Astrocyte of the hippocampus (primary cell): ENCODE measurements around the gene TRPM3.
A peak's percentile ranks its signal among the peaks of the same experiment; 100 is the strongest.

Experiments
- DNase-seq: peaks from one replicate; pipeline ENCODE4 v3.0.0; 2011; ENCODE audit warnings: low read depth, low spot score

The TRPM3 gene

DNA sequence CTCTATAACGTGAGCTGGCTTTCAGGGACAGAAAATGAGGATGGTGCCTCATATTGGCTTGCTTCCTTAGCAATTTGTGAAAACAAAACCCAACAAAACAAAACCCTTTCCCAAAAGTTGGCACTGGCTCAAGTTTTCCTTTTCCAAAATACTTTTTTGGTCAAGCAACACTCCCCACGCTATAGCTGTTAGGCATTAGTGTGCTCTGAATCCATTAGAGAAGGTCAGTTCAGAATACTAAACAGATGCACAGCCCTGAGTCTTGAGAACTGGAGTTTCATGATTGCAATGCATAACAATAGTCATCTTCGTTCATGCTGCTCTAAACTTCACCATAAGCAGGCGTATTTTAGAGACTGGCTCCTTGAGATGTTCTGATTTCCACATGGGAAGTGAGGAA is 534.9 kb downstream of the TRPM3 start:
- DNase-seq = peak; percentile 36

DNA sequence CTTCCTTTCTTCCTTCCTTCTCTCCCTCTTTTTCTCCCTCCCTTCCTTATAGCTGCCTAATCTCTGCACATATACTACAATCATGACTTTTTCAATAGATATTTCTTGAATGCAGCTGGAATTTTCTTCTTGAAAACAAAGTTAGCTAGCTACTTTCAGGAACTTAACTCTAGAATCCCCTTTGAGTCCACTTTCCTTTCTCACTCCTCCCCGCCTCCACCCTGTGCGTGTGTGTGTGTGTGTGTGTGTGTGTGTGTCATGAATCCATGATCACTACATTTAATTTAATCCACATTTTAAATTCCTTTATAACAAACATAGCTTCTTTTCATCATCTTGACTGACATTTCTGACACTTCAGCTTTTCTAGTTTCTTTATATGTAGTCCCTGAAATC is 539.5 kb downstream of the TRPM3 start:
- no peak for DNase-seq

GRCh38 chr9:70581214-70581954 is 540.0 kb downstream of the TRPM3 start:
- DNase-seq = no peak

DNA sequence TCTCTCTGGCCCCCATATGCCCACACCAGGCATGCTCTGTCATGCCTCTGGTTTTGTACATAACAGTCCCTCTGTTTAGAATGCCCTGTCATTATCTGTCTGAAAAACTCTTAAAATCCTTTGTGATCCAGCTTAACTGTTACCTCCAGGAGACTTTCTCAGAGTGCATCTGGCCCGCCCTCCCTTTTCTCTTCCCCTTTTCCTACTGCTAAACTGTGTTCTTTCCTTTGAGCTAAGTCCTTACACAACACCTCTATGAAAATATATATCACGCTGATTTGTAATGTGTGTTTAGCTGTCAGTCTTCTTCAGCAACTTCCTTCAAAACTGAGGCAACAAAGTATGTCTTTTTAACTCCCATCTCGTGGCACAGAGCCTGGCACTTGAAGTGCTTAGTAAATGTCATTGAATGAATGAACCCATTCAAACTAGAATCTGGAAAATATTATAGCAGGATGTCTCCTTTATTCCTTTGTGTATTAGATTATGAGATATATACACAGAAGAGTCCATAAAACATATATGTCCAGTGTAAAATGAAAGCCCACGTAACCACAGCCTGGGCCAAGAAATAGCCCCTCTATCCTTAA is 540.7 kb downstream of the TRPM3 start:
- no peak for DNase-seq

- no peak for DNase-seq
These were observed 541.7 kb downstream of the TRPM3 start for GRCh38 chr9:70579686-70580085.

- no peak for DNase-seq
These were observed 542.7 kb downstream of the TRPM3 start for GRCh38 chr9:70578720-70579119.

DNA sequence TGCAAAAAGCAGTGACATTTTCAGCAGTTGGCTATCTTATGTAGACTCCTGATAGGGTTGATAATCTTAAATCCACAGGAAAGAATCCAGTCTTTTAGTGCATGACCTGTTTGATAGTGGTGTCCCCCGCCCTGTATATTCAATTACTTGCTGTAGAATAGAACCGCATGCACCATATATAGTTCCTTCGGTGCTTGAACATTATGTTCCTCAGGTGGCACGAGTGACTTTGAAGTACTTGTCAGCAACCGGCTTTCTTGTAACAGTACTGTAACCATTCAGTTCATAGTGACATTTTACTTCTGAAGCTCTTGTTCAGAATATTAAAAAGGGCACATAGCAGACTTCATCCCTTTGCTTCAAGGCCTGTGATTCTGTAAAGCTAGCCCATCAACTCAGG is 543.8 kb downstream of the TRPM3 start:
- no peak for DNase-seq

- no peak for DNase-seq
These were observed 545.3 kb downstream of the TRPM3 start for GRCh38 chr9:70576116-70576515.

GRCh38 chr9:70574151-70574837 is 547.1 kb downstream of the TRPM3 start:
- DNase-seq = peak; percentile 82

DNA sequence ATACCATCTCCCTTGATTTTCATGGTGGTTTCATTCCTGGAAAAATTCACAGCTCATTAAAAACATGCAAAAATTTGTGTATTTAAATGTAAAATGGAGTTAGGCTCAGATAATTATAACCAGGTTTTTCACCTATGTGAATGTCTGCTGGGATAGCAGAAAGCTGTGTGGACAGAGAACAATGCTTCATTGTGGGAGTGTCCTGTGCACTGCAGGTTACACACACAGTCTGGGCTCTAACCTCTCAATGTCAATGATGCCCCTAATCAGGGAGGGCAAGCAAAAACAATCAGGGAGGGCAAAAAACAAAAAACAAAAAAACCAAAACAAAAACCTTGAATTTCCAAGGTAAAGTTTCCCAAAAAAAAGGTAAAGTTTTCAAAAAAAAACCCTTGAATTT is 548.1 kb downstream of the TRPM3 start:
- DNase-seq = no peak

DNA sequence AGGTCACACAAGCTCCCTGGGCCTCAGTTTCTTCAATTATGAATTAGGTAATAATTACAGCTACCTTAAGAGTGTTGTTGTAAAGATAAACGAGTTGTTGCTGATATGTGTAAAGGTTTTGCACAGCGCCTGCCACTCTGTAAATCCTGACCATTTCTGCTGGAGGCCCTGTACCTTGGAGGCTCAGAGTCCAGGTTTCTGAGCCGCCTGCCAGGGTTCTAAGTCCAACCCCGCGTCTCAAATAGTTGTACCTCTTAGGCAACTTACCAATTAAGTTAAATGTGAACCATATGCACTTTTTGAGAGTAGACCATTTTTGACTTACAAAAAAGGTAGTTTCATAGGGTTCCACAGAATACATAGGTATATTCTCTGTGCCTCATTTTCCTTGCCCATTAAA is 550.2 kb downstream of the TRPM3 start:
- DNase-seq = no peak

DNA sequence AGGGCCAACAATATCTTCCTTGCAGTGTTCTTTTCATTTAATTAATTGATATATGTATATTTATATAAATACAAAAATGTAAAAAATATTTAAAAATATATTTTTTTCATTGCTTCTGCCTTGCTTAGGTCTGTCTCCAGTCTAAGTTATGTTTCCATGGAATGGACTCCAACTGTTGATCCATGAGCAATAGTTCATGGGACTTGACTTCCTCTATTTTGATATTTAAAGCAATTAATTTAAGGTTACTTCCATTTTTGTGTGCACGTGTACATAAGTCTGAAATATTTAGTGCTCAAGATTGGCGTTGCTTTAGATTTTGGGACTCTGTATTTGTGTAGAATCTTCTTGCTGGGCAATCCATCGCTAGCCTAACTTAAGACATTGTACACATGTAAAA is 551.6 kb downstream of the TRPM3 start:
- no peak for DNase-seq

- DNase-seq = no peak
These were observed 552.2 kb downstream of the TRPM3 start for GRCh38 chr9:70569070-70569772.

DNA sequence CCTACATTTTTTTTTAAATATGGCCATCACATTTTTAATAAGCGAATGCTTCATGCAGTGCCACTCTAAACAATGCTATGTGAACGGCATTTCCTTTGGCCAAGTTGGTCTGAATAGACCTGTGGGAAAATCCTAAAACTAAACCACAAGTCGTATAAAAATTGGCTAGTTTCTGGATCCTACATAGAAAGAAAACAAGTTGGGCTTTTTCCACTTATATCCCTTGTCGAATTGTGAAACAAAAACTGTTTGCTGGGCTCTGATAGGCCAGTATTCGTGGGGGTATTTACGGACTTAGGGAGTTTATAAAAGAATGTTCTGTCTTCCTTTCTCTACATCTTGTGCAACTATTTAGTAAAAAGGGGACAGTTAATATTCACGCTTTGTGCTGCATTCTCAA is 553.9 kb downstream of the TRPM3 start:
- peak; percentile 37 for DNase-seq

GRCh38 chr9:70566751-70567150 is 554.7 kb downstream of the TRPM3 start:
- peak; percentile 25 for DNase-seq

GRCh38 chr9:70566066-70566465 is 555.4 kb downstream of the TRPM3 start:
- DNase-seq = no peak

GRCh38 chr9:70564468-70565335 is 556.7 kb downstream of the TRPM3 start:
- DNase-seq = no peak

DNA sequence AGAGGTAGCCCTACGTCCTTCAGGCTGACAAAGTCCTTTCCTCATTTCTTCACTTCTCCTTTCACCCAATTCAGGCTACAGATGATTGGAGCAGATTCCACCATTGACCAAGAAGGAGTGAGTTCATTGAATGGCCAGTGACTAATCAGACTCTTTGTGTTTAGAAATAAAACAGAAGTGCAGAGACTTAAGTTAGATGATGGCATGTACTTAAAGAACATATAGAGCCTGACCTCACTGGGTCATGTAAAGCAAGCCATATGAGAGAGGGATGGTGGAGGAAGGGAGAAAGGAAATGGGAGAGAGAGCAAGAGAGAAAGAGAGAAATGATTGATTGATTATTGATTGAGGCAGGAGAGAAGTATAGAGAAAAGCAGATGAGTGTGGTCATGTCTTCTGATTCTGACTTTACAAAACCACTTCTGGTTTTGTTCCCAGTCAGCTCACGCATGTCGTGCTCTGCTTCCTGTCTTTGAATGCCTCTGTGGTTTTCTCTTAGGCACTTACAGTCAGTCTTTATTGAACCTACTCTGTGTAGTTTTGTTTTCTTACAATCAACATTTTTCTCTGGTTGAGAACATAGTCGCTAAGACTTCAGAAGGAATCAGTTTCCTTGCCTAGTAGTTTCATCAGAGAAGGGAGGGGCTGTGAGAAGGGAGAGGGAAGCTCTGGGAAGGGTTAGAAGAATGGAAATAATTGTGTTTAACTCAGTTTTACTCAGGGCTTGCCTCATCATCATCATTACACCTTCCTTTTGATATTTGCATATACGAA is 557.8 kb downstream of the TRPM3 start:
- DNase-seq = peak; percentile 86

- DNase-seq = no peak
These were observed 558.4 kb downstream of the TRPM3 start for GRCh38 chr9:70563010-70563409.

GRCh38 chr9:70561786-70562395 is 559.5 kb downstream of the TRPM3 start:
- no peak for DNase-seq
